ENCODE measurements around the gene AP5Z1.

The AP5Z1 gene

DNA sequence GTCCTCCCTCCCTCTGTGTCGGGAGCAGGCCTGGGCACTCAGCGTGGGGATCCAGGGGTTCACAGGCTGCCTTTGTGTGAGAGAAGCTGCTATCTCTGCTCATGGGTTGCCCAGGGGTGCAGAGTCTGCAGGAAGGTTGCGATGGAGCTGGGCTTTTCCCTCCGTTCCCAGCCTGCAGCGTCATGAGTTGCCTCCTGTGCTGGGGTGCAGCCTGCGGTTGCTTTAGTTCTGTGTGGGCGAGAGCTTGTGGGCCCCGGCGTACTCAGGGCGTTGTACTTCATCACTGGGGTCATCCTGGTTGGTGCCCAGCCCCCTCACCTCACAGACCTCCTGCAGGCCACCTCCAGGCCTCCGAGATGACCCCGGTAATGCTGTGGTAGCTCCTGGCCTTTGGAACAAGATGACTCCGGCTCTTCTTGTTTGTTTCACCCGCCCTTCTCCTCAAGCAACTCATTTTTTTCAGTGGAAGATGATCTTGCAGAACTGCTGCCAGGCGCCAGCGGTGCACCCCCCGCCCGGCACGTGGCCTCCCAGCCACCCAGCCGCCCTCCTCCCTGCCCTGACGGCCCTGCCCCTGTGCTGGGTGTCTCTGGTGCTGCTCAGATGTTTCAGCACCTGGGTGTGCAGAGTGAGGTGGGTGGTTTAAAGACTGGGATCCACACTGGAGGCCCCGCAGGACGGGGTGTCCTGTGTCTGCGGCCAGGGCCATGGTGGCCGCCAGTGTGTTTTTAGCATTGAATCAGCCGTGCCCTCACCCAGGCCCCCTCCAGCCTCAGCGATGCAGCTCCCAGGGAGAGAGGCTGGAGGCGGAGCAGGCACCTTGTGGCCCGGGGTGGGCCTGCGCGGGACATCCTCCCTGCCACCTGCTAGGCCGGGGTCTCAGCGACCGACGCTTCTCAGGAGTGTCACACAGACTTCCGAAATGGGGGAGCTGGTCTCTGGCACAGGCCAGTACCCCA is 7.2 kb downstream of the AP5Z1 start:
- no peak for DNase-seq (ENCODE audit: low read depth)
- TF ChIP-seq, protein P1, sequence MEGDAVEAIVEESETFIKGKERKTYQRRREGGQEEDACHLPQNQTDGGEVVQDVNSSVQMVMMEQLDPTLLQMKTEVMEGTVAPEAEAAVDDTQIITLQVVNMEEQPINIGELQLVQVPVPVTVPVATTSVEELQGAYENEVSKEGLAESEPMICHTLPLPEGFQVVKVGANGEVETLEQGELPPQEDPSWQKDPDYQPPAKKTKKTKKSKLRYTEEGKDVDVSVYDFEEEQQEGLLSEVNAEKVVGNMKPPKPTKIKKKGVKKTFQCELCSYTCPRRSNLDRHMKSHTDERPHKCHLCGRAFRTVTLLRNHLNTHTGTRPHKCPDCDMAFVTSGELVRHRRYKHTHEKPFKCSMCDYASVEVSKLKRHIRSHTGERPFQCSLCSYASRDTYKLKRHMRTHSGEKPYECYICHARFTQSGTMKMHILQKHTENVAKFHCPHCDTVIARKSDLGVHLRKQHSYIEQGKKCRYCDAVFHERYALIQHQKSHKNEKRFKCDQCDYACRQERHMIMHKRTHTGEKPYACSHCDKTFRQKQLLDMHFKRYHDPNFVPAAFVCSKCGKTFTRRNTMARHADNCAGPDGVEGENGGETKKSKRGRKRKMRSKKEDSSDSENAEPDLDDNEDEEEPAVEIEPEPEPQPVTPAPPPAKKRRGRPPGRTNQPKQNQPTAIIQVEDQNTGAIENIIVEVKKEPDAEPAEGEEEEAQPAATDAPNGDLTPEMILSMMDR (IDR thresholded peaks at IDR 0.05; ENCODE audit: low read length, missing control alignments): no peak
- H3K4me3 ChIP-seq (replicated peaks; ENCODE audit: low read depth, low read length): no peak overlapping the region

DNA sequence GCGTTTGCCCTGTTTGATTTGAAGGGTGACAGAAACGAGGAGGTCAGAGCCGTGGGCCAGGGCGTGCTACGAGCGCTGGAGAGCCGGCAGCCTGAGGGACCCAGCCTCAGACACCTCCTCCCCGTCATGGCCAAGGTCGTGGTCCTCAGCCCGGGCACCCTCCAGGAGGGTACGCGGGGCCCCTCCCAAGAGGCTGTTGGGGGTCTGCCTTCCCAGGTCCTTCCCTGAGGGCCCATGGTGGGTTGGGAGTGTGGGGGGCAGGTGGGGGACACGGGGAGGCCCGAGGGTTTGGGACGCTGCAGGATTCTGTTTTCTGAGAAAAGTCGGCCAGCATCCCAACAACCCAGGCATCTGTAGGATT is 7.8 kb downstream of the AP5Z1 start:
- no peak for DNase-seq (ENCODE audit: low read depth)
- H3K4me3 ChIP-seq (replicated peaks; ENCODE audit: low read depth, low read length): no peak overlapping the region
- TF ChIP-seq, protein P1 (IDR thresholded peaks at IDR 0.05; ENCODE audit: low read length, missing control alignments): no peak

DNA sequence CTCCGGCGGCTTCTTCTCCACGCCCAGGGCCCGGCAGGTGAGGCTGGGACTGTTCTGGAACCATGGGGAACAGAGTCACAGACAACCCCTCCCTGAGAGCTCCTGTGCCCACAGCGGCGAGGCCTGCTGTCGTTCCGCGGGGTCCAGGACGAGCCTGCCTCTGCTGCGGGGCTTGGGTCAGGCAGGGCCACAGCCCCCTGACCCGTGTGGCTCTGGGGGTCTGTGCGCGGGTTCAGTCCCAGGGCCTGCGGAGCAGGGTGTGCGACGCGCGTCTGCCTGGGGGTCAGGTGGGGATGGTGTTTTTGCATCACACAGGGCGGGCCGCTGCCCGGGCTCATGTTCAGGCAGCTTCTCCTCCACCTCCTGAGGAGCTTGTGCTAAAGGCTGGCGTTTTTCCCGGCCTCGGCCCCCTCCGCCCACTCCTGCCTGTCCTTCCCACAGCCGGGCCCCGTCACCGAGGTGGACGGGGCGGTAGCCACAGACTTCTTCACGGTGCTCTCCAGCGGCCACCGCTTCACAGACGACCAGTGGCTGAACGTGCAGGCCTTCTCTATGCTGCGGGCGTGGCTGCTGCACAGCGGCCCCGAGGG is 8.4 kb downstream of the AP5Z1 start:
- TF ChIP-seq, protein P1 (IDR thresholded peaks at IDR 0.05; ENCODE audit: low read length, missing control alignments): no peak
- no peak for DNase-seq (ENCODE audit: low read depth)

DNA sequence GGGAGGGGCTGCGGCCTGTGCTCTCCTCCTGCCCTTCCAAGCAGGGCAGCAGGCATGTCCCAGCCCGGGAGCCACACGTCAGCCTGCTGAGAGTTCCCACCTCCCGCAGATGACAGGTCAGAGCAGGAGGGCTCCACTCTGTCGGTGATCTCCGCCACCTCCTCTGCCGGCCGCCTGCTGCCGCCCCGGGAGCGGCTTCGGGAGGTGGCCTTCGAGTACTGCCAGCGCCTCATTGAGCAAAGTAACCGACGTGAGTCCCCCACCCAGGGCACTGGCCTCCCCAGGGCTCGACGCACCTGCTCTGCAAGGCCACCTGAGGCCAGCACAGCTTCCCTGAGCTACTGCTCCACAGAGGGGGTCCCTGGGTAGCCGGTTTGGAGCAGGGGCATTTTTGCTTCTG is 9.4 kb downstream of the AP5Z1 start:
- TF ChIP-seq, protein P1 (IDR thresholded peaks at IDR 0.05; ENCODE audit: low read length, missing control alignments): no peak
- no peak for DNase-seq (ENCODE audit: low read depth)
- H3K4me3 ChIP-seq (replicated peaks; ENCODE audit: low read depth, low read length): no peak overlapping the region

More for the DNA sequence above, 8.4 kb downstream of the AP5Z1 start:
- H3K4me3 ChIP-seq (replicated peaks; ENCODE audit: low read depth, low read length): no peak overlapping the region

DNA sequence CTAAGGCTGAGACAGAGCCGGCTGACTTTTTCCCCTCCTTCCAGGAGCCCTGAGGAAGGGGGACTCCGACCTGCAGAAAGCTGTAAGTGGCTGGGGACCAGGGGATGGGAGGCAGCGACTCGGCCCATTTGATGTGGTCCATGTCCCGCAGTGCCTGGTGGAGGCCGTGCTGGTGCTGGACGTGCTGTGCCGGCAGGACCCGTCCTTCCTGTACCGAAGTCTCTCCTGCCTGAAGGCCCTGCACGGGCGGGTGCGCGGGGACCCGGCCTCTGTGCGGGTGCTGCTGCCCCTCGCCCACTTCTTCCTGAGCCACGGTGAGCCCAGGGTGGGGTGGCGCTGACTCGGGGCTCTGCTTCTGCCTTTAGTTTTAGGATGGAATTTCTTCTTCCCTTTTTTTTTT is 9.9 kb downstream of the AP5Z1 start:
- H3K4me3 ChIP-seq (replicated peaks; ENCODE audit: low read depth, low read length): no peak overlapping the region
- TF ChIP-seq, protein P1 (IDR thresholded peaks at IDR 0.05; ENCODE audit: low read length, missing control alignments): no peak
- DNase-seq (ENCODE audit: low read depth): no peak

DNA sequence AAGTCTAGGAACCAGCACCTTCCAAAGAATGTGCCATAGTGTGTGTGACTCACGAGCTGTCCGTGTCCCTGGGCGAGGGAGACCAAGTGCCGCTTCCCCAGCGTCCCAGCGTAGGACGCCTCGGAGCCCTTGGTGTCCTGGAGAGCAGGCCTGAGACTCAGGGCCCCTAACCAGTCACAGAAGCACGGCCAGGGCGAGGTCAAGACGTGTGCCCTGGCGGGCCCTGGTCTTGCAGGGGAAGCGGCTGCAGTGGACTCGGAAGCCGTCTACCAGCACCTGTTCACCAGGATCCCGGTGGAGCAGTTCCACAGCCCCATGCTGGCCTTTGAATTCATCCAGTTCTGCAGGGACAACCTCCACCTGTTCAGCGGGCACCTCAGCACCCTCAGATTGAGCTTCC is 10.6 kb downstream of the AP5Z1 start:
- DNase-seq (ENCODE audit: low read depth): no peak
- TF ChIP-seq, protein P1 (IDR thresholded peaks at IDR 0.05; ENCODE audit: low read length, missing control alignments): no peak
- no peak overlapping the region for H3K4me3 ChIP-seq (replicated peaks; ENCODE audit: low read depth, low read length)
